Measurements from ENCODE around the gene ANKRD33.

ANKRD33 gene

GRCh38 chr12:51860986-51861385 is 26.9 kb upstream of the ANKRD33 start:
- DNase-seq (ENCODE audit: low spot score) = no peak

GRCh38 chr12:51862947-51863346 is 25.0 kb upstream of the ANKRD33 start:
- no peak for DNase-seq (ENCODE audit: low spot score)

GRCh38 chr12:51863363-51863932 is 24.5 kb upstream of the ANKRD33 start:
- no peak for DNase-seq (ENCODE audit: low spot score)

- DNase-seq (ENCODE audit: low spot score) = peak; percentile 93
Observed at GRCh38 chr12:51863933-51864832, 23.7 kb upstream of the ANKRD33 start.

GRCh38 chr12:51864833-51865670 is 22.9 kb upstream of the ANKRD33 start:
- DNase-seq (ENCODE audit: low spot score) = peak; percentile 56

GRCh38 chr12:51865757-51866270 is 22.1 kb upstream of the ANKRD33 start:
- DNase-seq (ENCODE audit: low spot score) = peak; percentile 50

GRCh38 chr12:51866324-51866723 is 21.6 kb upstream of the ANKRD33 start:
- DNase-seq (ENCODE audit: low spot score) = no peak

GRCh38 chr12:51866762-51867161 is 21.1 kb upstream of the ANKRD33 start:
- DNase-seq (ENCODE audit: low spot score) = no peak

GRCh38 chr12:51867371-51867770 is 20.5 kb upstream of the ANKRD33 start:
- DNase-seq (ENCODE audit: low spot score) = no peak

- no peak for DNase-seq (ENCODE audit: low spot score)
Observed at GRCh38 chr12:51867796-51868428, 20.0 kb upstream of the ANKRD33 start.

- DNase-seq (ENCODE audit: low spot score) = no peak
Observed at GRCh38 chr12:51868821-51869495, 18.9 kb upstream of the ANKRD33 start.

- DNase-seq (ENCODE audit: low spot score) = no peak
Observed at GRCh38 chr12:51869496-51869865, 18.4 kb upstream of the ANKRD33 start.

GRCh38 chr12:51869931-51870330 is 18.0 kb upstream of the ANKRD33 start:
- DNase-seq (ENCODE audit: low spot score) = no peak

- DNase-seq (ENCODE audit: low spot score) = no peak
Observed at GRCh38 chr12:51870504-51870903, 17.4 kb upstream of the ANKRD33 start.

GRCh38 chr12:51871126-51871525 is 16.8 kb upstream of the ANKRD33 start:
- DNase-seq (ENCODE audit: low spot score) = no peak

- no peak for DNase-seq (ENCODE audit: low spot score)
Observed at GRCh38 chr12:51871918-51872688, 15.8 kb upstream of the ANKRD33 start.

- no peak for DNase-seq (ENCODE audit: low spot score)
Observed at GRCh38 chr12:51872689-51872981, 15.3 kb upstream of the ANKRD33 start.

- DNase-seq (ENCODE audit: low spot score) = no peak
Observed at GRCh38 chr12:51873251-51873994, 14.5 kb upstream of the ANKRD33 start.

- DNase-seq (ENCODE audit: low spot score) = no peak
Observed at GRCh38 chr12:51874000-51874399, 13.9 kb upstream of the ANKRD33 start.

GRCh38 chr12:51874486-51874885 is 13.4 kb upstream of the ANKRD33 start:
- DNase-seq (ENCODE audit: low spot score) = no peak

Measured in iPS-NIHi11 (cell line).